ENCODE measurements around the gene OR10G7.
"Not testable (repeated sequence)": the region's sequence is repeated elsewhere in the genome, so short reads cannot be mapped to it uniquely, and the experiment has no call there.

OR10G7 gene

GRCh38 chr11:124036666-124037065, 4.5 kb downstream of the OR10G7 start:
- no peak for DNase-seq

GRCh38 chr11:124026498-124026897, 14.6 kb downstream of the OR10G7 start, which contains the start of gene OR10G8:
Gene OR10G8 (plus strand): TSS chr11:124026798. CDS start chr11:124029623, 2,825 bp downstream.
- no peak for DNase-seq

GRCh38 chr11:124015837-124016236, 25.3 kb downstream of the OR10G7 start:
- DNase-seq, result not testable (repeated sequence)

- no peak for DNase-seq
These were observed 28.4 kb downstream of the OR10G7 start, which contains the start of gene OR10G4 for GRCh38 chr11:124012697-124013096. Gene OR10G4 (plus strand): TSS chr11:124012997. CDS start chr11:124015575, 2,578 bp downstream.

GRCh38 chr11:123995119-123995518, 46.0 kb downstream of the OR10G7 start, which contains the start of gene OR10G6:
Gene OR10G6 (minus strand): TSS chr11:123995161. CDS start chr11:123995161, 0 bp downstream.
- no peak for DNase-seq

Measured in femur (tissue), 1 donor.